ENCODE measurements around the gene CCDC40.

DNA sequence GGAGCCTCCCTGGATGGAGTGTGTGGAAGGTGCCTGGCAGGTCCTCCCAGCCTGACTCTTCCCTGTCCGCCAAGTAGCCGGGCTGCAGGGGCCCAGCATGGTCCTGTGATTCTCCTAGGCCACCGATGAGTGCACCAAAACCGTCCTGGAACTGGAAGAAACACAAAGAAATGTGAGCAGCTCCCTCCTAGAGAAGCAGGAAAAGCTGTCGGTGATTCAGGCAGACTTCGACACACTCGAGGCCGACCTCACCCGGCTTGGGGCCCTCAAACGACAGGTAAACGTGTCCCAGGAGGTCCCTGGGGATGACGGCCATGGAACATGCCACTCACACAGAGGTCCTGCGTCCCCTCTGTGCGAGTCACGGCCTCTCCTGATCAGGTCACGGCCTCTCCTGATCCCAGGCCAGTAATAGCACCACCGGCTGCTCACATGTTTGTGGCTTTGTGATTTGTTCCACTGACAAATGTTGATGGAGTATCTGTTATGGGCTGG lies 60.7 kb downstream of the CCDC40 start:
- no peak for TF ChIP-seq POLR2AphosphoS5 (IDR thresholded peaks at IDR 0.05)
- no peak for TF ChIP-seq POLR2A (IDR thresholded peaks at IDR 0.05)
- TF ChIP-seq, protein P1, sequence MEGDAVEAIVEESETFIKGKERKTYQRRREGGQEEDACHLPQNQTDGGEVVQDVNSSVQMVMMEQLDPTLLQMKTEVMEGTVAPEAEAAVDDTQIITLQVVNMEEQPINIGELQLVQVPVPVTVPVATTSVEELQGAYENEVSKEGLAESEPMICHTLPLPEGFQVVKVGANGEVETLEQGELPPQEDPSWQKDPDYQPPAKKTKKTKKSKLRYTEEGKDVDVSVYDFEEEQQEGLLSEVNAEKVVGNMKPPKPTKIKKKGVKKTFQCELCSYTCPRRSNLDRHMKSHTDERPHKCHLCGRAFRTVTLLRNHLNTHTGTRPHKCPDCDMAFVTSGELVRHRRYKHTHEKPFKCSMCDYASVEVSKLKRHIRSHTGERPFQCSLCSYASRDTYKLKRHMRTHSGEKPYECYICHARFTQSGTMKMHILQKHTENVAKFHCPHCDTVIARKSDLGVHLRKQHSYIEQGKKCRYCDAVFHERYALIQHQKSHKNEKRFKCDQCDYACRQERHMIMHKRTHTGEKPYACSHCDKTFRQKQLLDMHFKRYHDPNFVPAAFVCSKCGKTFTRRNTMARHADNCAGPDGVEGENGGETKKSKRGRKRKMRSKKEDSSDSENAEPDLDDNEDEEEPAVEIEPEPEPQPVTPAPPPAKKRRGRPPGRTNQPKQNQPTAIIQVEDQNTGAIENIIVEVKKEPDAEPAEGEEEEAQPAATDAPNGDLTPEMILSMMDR (IDR thresholded peaks at IDR 0.05) = no peak
- no peak for TF ChIP-seq EP300 (IDR thresholded peaks at IDR 0.05)

All from stomach (tissue), 4 donors.